Fibroblast of the conjunctiva (primary cell): ENCODE results near the gene PDE8B.

Experiments used
- DNase-seq: peaks from one replicate; pipeline ENCODE4 v3.0.0-alpha.2; 2010; ENCODE audit warnings: low read depth

PDE8B gene

GRCh38 chr5:77294185-77294584, 83.7 kb downstream of the PDE8B start:
- no peak for DNase-seq

- no peak for DNase-seq
Observed at GRCh38 chr5:77295863-77296378, 85.4 kb downstream of the PDE8B start.

DNA sequence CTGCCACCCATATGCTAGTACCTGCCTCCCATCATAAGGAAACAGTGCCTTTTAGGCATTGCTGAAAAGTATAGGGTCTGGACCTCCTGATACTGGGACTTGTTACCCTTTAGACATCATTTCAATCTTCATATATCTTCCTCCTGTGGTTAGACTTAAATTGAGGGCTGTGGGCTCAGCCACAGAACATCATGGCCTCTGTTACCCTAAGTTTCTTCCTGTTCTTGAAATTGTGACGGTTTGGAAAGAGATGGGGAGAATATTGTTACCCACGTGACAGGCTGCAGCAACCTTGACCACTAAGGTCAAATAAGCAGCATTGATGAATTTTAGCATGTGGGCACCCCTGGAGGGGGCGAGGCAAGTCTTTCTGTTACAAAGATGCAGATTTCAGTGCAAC, 87.7 kb downstream of the PDE8B start:
- DNase-seq = no peak

DNA sequence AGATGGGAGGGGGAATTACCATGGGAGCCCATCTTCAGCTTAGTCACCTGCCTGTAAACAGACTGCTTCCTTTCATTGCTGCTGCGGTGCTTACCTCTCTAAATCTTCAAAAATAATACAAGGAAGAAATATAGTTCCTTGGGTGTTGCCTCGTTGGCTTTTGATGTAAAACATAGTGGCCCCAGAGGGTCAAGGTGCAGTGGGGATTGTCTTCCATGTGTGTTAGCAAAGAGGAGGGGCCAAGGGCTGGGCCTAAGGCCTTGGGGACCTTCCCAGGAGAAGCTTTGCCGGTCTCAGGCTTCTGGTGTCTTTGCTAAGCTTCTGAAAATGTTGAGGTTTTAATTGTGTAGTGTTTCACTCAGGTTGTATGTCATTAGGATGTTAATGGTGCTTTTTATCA, 90.0 kb downstream of the PDE8B start:
- DNase-seq = no peak

- no peak for DNase-seq
Observed at GRCh38 chr5:77301447-77301883, 91.0 kb downstream of the PDE8B start.

- no peak for DNase-seq
Observed at GRCh38 chr5:77302247-77302646, 91.8 kb downstream of the PDE8B start.

DNA sequence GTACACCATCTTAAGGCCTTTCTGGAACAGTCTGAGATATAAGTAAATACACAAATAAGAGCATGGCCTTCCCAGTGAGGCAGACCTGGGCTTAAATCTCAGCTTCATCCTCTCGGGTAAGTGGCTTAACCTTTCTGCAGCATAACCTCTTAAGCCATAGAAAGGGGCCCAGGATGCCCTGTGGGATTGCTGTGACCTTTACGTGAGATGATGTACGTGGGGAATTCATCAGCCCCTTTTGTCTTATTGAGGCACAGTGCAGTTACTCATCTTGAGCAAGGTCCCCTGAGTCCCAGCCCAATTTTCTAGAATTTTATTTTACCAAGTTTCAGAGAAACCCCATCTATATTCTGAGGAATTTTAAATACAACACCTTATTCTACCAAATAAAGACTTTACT, 92.2 kb downstream of the PDE8B start:
- no peak for DNase-seq

GRCh38 chr5:77304388-77304787, 93.9 kb downstream of the PDE8B start:
- no peak for DNase-seq

DNA sequence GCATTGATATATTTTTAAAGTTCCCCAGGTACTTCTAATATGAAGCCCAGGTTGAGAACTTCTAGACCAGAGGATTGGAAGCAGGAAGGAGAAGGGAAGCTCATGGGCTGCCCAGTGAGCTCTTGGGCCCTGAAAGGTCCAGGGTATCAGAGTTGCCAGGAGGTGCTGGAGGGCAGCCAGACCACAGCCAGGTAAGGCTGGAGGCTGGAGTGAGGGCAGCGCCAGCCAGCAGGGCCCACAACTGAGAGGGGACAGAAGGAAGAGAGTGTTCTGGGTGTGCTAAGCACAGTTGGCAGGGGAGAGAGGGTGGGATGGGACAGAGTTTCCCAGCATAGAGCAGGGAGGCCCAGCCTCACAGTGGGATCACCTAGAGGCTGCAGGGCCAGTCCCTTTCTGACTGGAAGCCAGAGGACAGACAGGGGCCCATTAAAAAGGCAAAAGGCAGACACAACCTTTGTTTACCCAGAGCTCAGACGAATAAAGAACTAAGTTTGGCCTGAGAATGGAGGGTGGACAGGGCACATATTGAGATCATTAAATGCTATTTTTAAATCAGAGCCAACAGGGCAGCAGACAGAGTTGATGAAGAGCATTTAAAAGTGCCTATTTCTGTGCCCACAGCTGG, 94.9 kb downstream of the PDE8B start:
- DNase-seq = no peak

DNA sequence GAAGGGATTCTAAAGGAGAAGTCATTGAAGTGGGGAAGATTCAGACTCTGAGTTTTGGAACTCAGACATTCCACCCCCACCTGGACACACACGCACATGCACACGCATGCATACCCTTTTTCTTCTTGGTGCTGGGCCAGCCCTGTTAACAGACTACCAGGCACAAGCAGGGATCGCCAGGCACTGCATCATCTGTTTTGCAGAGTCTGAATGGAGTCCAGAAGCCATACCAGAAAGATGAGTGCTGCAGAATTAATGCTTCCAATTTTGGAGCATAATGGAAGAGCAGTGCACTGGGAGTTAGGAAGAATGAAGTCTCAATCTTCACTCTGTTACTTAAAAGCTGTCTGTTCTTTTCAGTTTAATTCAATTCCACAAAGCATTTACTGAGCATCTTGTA, 95.5 kb downstream of the PDE8B start:
- no peak for DNase-seq

DNA sequence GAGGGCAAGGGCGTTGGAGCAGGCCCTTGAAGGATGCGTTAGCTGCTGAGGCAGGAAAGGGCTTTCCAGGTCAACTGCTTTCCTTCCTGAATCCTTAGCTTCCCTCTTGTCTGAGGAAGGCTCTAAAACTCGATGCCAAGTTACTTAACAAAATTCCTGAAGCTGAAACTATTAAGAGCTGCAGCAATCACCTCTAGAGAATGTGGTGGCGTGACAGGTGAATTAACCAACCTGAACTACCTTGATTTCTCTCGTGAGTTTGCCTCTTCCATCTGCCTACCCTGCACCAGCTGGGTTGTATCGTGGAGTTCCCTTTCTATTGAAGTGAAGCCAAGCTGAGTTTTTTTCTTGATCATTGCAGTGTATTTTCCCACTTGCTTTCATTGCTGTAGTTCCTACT, 96.1 kb downstream of the PDE8B start:
- no peak for DNase-seq

- no peak for DNase-seq
Observed at GRCh38 chr5:77308154-77308960, 97.9 kb downstream of the PDE8B start.

DNA sequence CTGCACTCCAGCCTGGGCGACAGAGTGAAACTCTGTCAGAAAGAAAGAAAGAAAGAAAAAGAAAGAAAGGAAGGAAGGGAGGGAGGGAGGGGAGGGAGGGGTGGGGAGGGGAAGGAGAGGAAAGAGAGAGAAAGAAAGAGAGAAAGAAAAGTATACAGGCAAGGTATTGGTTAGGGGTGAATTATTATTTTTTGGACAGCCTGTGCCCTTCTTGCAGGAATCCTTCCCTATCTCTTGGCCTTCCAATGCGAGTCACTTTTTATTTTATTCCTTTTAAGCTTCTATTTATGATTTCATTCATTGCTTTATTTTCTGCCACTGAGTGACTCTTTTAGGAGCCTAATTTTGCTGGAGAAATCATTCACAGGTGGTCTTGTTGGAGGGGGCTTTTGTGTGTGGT, 98.7 kb downstream of the PDE8B start:
- no peak for DNase-seq

- DNase-seq = no peak
Observed at GRCh38 chr5:77310494-77311213, 100.2 kb downstream of the PDE8B start.

DNA sequence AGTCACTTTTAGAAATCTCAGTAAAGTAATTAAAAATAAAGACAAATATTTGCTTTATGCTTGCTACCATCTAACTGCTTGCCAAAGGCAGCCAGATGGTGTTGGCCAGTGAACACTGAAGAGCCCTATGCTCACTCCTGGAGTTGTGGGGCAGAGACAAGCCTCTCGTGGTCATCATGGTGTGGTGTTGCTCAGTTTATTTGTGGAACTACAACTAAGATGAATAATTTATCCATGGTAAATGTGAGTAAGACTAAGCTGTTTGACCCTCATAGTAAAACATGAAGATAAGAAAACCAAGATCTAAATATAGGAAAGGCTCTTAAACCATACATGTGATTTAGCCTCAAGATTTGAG, 100.7 kb downstream of the PDE8B start:
- DNase-seq = no peak

DNA sequence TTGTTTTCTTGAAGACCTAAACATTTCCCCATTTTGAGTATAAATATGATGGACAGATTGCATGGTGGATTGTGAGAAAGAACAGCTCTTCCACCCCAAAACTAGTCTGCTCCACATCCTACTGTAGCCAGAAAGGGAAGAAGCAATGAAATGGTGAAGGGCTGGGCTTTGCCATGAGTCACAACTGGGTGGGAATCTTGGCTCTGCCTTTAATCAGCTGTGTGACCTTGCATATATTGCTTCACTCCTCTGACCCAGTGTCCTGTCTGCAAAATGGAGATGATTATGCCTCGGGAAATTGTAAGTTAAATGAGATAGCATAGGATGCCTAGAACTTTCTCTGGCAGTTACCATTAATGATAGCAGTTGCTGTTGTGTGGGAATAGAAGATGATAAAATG, 101.9 kb downstream of the PDE8B start:
- peak; percentile 29 for DNase-seq

GRCh38 chr5:77316871-77317661, 106.6 kb downstream of the PDE8B start:
- no peak for DNase-seq

DNA sequence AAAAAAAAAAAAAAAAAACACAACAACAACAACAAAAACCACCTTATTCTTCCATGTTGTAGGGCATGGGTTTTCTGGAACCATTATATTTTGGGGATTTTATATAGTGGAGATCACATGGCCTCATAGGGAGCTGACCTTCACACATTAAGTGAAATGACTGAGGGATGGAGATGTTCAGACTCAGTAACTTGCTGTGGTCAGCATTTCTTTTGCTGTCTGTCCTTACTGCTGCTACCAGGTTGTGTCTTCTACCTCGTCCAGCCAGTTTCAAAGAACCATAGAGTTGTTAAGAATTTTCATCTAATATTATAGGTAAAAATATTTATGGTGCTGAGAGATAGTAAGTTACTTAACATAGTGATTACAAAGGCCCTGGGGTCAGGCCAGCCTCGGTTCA, 107.6 kb downstream of the PDE8B start:
- DNase-seq = no peak

DNA sequence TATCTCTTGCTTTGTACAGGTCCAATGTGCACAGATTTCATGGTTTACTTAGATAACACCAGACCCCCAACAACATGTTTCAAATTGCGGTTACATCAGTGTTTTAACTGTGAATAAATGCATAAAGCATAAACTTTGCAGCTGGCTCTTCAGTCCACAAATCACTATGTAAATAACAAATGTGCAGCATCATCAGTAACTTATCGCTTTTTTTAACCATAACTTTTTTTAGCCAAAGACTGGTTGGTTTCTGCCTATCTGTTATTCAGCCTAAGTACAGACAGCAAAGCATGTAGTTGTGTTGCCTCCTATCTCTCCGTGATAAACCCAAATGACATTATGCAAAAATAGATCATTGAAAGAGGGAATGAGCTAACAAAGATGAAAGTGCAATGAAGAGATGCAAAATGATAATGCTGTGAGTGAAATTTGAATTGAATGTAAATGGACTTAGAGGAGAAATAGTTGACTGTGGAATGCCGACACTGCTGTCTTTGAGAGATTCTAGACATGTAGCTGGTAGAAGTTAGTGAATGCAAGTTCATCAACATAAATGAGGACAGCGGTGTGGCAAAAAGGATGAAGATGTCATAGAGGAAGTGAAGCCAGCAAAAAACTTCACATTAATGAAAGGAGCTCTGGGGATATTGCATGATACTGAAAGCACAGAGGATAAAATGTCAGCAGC, 108.8 kb downstream of the PDE8B start:
- DNase-seq = no peak

GRCh38 chr5:77321793-77322394, 111.4 kb downstream of the PDE8B start:
- DNase-seq = no peak

DNA sequence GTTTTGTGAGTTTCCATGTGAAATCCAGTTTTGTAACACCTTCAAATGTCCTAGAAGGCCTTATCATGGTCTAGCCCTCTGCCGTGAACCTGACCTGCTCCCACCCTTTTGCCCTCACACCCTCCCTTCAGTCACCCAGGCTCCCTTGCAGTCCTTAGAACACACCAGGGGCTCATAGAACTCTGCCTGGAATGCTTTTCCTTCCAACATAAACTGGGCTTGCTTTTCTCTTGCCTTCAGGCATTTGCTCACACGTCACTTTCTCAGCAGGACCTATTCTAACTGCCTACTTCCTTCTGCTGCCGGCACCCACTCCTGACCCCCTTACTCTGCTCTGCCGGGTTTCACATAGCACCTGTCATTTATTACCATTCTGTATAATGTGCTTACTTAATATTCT, 111.9 kb downstream of the PDE8B start:
- no peak for DNase-seq
